ENCODE results near the gene CNGB1.
"Not testable (repeated sequence)": the region's sequence is repeated elsewhere in the genome, so short reads cannot be mapped to it uniquely, and the experiment has no call there.

CNGB1 gene

GRCh38 chr16:57943381-57943780 is 27.5 kb downstream of the CNGB1 start:
- H3K4me1 Mint-ChIP-seq (ENCODE audit: low read depth); H3K27me3 Mint-ChIP-seq; H3K27ac Mint-ChIP-seq; H3K36me3 Mint-ChIP-seq (ENCODE audit: low read depth); H3K9me3 Mint-ChIP-seq; H3K4me3 Mint-ChIP-seq: not testable (repeated sequence)

DNA sequence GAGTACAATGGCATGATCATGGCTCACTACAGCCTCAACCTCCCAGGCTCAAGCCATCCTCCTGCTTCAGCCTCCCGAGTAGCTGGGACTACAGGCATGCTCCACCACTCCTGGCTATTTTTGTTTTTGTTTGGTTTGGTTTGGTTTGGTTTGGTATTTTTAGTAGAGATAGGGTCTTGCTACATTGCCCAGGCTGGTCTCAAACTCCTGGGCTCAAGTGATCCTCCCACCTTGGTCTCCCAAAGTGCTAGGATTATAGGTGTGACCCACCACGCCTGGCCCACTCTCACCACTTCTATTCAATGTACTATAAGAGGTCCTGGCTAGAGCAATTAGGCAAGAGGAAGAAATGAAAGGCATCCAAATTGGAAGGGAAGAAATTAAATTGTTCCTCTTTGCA is 29.0 kb downstream of the CNGB1 start:
- not testable (repeated sequence) for H3K36me3 Mint-ChIP-seq (ENCODE audit: low read depth); H3K4me1 Mint-ChIP-seq (ENCODE audit: low read depth); H3K9me3 Mint-ChIP-seq; H3K27me3 Mint-ChIP-seq; H3K4me3 Mint-ChIP-seq; H3K27ac Mint-ChIP-seq

DNA sequence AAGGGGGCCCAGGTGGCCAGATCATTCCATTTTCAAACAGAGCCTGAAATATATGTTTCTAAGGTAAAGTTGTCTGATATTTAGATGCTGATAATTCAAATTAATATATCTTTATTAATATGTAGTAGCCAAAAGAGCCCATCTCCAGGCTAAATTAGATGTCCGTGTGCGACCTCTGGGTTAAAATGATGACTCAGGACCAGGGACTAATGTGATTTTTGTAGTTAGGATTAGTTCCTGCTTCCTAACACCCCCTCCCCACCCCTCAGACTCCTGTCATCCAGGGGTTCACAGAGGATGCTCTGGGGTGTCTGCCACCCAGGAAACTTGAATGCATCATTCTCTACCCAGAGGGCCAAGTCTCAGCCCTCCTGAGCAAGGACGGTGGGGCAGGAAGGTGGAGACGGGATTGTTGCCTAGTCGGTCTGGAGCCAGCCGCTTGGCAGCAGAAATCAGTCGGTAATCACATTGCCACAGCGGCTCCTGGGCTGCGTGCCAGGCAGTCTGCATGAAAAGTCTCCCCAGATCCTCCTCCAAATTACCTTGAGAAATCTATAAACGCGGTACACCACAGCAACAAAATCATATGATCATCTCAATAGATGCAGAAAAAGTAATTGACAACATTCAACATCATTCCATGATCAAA is 29.8 kb downstream of the CNGB1 start:
- Mint-ChIP-seq H3K4me3 (no peak overlapping the region), H3K9me3 (no peaks in the 10 kb centered on the region), H3K36me3 (ENCODE audit: low read depth) (no peaks in the 10 kb centered on the region), H3K27me3 (no peaks in the 10 kb centered on the region), H3K4me1 (ENCODE audit: low read depth) (no peaks in the 10 kb centered on the region), H3K27ac (no peak overlapping the region)

GRCh38 chr16:57940382-57940966 is 30.5 kb downstream of the CNGB1 start:
- H3K4me1 Mint-ChIP-seq (ENCODE audit: low read depth): no peaks in the 10 kb centered on the region
- H3K9me3 Mint-ChIP-seq: no peaks in the 10 kb centered on the region

DNA sequence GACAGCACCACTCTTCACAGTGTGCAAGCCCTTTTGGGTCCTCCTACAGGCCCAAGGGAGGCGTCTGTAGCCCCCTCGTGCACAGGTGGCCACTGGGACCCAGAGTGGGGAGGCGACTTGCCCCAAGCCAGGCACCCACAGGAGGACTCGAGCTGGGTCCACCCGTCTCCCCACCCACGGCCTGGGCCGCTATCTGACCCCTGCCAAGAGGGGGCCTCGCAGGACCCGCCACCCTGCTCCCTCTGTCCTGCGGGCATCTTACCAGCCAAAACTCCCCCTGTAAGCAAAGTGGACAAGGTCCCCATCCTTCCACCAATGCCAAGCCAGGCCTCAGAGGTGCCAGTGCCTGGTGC is 31.1 kb downstream of the CNGB1 start:
- no peaks in the 10 kb centered on the region for H3K4me1 Mint-ChIP-seq (ENCODE audit: low read depth)
- H3K27me3 Mint-ChIP-seq: no peaks in the 10 kb centered on the region
- no peaks in the 10 kb centered on the region for H3K36me3 Mint-ChIP-seq (ENCODE audit: low read depth)
- no peak overlapping the region for H3K27ac Mint-ChIP-seq
- no peaks in the 10 kb centered on the region for H3K9me3 Mint-ChIP-seq
- H3K4me3 Mint-ChIP-seq: no peak overlapping the region

More at GRCh38 chr16:57940382-57940966, 30.5 kb downstream of the CNGB1 start:
- no peaks in the 10 kb centered on the region for H3K36me3 Mint-ChIP-seq (ENCODE audit: low read depth)
- no peak overlapping the region for H3K27ac Mint-ChIP-seq
- H3K27me3 Mint-ChIP-seq: no peaks in the 10 kb centered on the region
- H3K4me3 Mint-ChIP-seq: no peak overlapping the region

GRCh38 chr16:57938936-57939871 is 31.7 kb downstream of the CNGB1 start:
- Mint-ChIP-seq H3K27me3 (no peaks in the 10 kb centered on the region), H3K27ac (no peak overlapping the region)

GRCh38 chr16:57938484-57938883 is 32.4 kb downstream of the CNGB1 start:
- no peaks in the 10 kb centered on the region for H3K4me1 Mint-ChIP-seq (ENCODE audit: low read depth)
- H3K9me3 Mint-ChIP-seq: no peaks in the 10 kb centered on the region
- H3K4me3 Mint-ChIP-seq: no peak overlapping the region
- H3K27me3 Mint-ChIP-seq: no peaks in the 10 kb centered on the region
- H3K27ac Mint-ChIP-seq: no peak overlapping the region
- H3K36me3 Mint-ChIP-seq (ENCODE audit: low read depth): no peaks in the 10 kb centered on the region

More at GRCh38 chr16:57938936-57939871, 31.7 kb downstream of the CNGB1 start:
- no peaks in the 10 kb centered on the region for H3K9me3 Mint-ChIP-seq
- no peak overlapping the region for H3K4me3 Mint-ChIP-seq
- no peaks in the 10 kb centered on the region for H3K36me3 Mint-ChIP-seq (ENCODE audit: low read depth)
- H3K4me1 Mint-ChIP-seq (ENCODE audit: low read depth): no peaks in the 10 kb centered on the region

GRCh38 chr16:57937861-57938260 is 33.1 kb downstream of the CNGB1 start:
- Mint-ChIP-seq H3K27me3 (no peaks in the 10 kb centered on the region), H3K27ac (no peak overlapping the region), H3K9me3 (no peaks in the 10 kb centered on the region), H3K36me3 (ENCODE audit: low read depth) (no peaks in the 10 kb centered on the region), H3K4me3 (no peak overlapping the region), H3K4me1 (ENCODE audit: low read depth) (no peaks in the 10 kb centered on the region)

GRCh38 chr16:57935904-57936303 is 35.0 kb downstream of the CNGB1 start:
- H3K4me3 Mint-ChIP-seq: no peak overlapping the region
- no peaks in the 10 kb centered on the region for H3K9me3 Mint-ChIP-seq
- no peaks in the 10 kb centered on the region for H3K4me1 Mint-ChIP-seq (ENCODE audit: low read depth)
- H3K36me3 Mint-ChIP-seq (ENCODE audit: low read depth): no peaks in the 10 kb centered on the region
- no peaks in the 10 kb centered on the region for H3K27me3 Mint-ChIP-seq
- no peak overlapping the region for H3K27ac Mint-ChIP-seq

GRCh38 chr16:57930533-57930932 is 40.4 kb downstream of the CNGB1 start:
- Mint-ChIP-seq H3K27me3 (no peaks in the 10 kb centered on the region), H3K4me3 (no peak overlapping the region), H3K9me3 (no peaks in the 10 kb centered on the region), H3K4me1 (ENCODE audit: low read depth) (no peaks in the 10 kb centered on the region), H3K27ac (no peak overlapping the region), H3K36me3 (ENCODE audit: low read depth) (no peaks in the 10 kb centered on the region)

- Mint-ChIP-seq H3K4me3 (no peak overlapping the region), H3K4me1 (ENCODE audit: low read depth) (no peaks in the 10 kb centered on the region), H3K27me3 (no peaks in the 10 kb centered on the region), H3K9me3 (no peaks in the 10 kb centered on the region), H3K27ac (no peak overlapping the region), H3K36me3 (ENCODE audit: low read depth) (no peaks in the 10 kb centered on the region)
Measured at GRCh38 chr16:57929250-57929649, 41.7 kb downstream of the CNGB1 start.

- no peak overlapping the region for H3K4me3 Mint-ChIP-seq
- H3K27ac Mint-ChIP-seq: no peak overlapping the region
- H3K36me3 Mint-ChIP-seq (ENCODE audit: low read depth): no peaks in the 10 kb centered on the region
- no peaks in the 10 kb centered on the region for H3K9me3 Mint-ChIP-seq
- H3K4me1 Mint-ChIP-seq (ENCODE audit: low read depth): no peaks in the 10 kb centered on the region
- H3K27me3 Mint-ChIP-seq: no peaks in the 10 kb centered on the region
Measured at GRCh38 chr16:57926041-57926440, 44.9 kb downstream of the CNGB1 start.

DNA sequence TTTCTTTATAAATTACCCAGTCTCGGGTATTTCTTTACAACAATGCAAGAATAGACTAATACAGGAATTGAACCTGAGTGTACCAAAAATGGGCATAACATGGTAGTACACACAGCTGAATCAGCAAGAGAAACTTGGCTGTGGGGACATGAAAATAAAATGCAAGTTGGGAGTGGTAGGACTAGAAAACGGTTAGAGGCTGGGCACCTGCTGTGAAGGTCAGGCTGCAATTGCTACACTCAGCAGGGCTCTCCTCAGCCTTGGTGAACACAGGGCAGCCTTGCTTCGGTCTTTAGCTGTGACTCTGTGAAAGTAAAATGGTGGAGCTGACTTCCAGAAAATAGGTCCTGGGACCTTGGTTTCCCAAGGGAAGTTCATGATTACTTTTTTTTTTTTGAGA is 45.6 kb downstream of the CNGB1 start:
- no peaks in the 10 kb centered on the region for H3K9me3 Mint-ChIP-seq
- no peak overlapping the region for H3K4me3 Mint-ChIP-seq
- H3K27ac Mint-ChIP-seq: no peak overlapping the region
- no peaks in the 10 kb centered on the region for H3K4me1 Mint-ChIP-seq (ENCODE audit: low read depth)
- H3K36me3 Mint-ChIP-seq (ENCODE audit: low read depth): no peaks in the 10 kb centered on the region
- H3K27me3 Mint-ChIP-seq: no peaks in the 10 kb centered on the region

- Mint-ChIP-seq H3K27ac (no peak overlapping the region), H3K9me3 (no peaks in the 10 kb centered on the region), H3K27me3 (no peaks in the 10 kb centered on the region), H3K36me3 (ENCODE audit: low read depth) (no peaks in the 10 kb centered on the region), H3K4me1 (ENCODE audit: low read depth) (no peaks in the 10 kb centered on the region), H3K4me3 (no peak overlapping the region)
Measured at GRCh38 chr16:57924514-57924913, 46.4 kb downstream of the CNGB1 start.

DNA sequence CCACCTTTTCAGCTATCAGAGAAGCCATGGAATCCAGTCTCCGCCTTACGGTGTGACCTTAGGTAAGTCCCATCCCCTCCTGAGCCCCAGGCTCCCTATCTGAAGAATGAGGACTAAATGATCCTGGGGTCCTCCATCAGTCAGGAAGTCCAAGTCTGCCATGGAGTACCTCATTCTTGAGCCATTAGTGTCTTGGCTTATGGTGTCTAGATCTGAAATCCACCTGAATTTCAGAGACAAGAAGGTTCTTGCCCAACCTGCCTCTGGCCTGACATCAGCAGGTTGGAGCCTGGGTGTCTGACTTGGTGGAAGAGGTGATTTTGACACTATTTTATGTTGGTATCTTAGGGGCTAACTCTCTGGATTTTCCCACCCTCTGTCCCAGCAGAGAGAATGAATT is 47.1 kb downstream of the CNGB1 start:
- Mint-ChIP-seq H3K4me3 (no peak overlapping the region), H3K27ac (no peak overlapping the region), H3K9me3 (no peaks in the 10 kb centered on the region), H3K36me3 (ENCODE audit: low read depth) (no peaks in the 10 kb centered on the region), H3K27me3 (no peaks in the 10 kb centered on the region), H3K4me1 (ENCODE audit: low read depth) (no peaks in the 10 kb centered on the region)
